ENCODE measurements around the gene BTBD9.
"Not testable (repeated sequence)": the region's sequence is repeated elsewhere in the genome, so short reads cannot be mapped to it uniquely, and the experiment has no call there.

The BTBD9 gene

GRCh38 chr6:38144365-38144945 is 495.3 kb downstream of the BTBD9 start:
- no peak for DNase-seq (ENCODE audit: low spot score)

- DNase-seq (ENCODE audit: low spot score) = no peak
Measured at GRCh38 chr6:38143191-38144150, 496.3 kb downstream of the BTBD9 start.

- no peak for DNase-seq (ENCODE audit: low spot score)
Measured at GRCh38 chr6:38142178-38142902, 497.4 kb downstream of the BTBD9 start.

GRCh38 chr6:38141716-38142115 is 498.0 kb downstream of the BTBD9 start:
- no peak for DNase-seq (ENCODE audit: low spot score)

GRCh38 chr6:38141085-38141484 is 498.6 kb downstream of the BTBD9 start:
- DNase-seq (ENCODE audit: low spot score) = no peak

GRCh38 chr6:38138374-38138773 is 501.4 kb downstream of the BTBD9 start:
- DNase-seq (ENCODE audit: low spot score) = no peak

- no peak for DNase-seq (ENCODE audit: low spot score)
Measured at GRCh38 chr6:38137608-38138265, 502.0 kb downstream of the BTBD9 start.

- no peak for DNase-seq (ENCODE audit: low spot score)
Measured at GRCh38 chr6:38136547-38136946, 503.2 kb downstream of the BTBD9 start.

- no peak for DNase-seq (ENCODE audit: low spot score)
Measured at GRCh38 chr6:38134704-38135088, 505.0 kb downstream of the BTBD9 start.

GRCh38 chr6:38133932-38134703 is 505.6 kb downstream of the BTBD9 start:
- no peak for DNase-seq (ENCODE audit: low spot score)

GRCh38 chr6:38131527-38131965 is 508.2 kb downstream of the BTBD9 start:
- no peak for DNase-seq (ENCODE audit: low spot score)

- no peak for DNase-seq (ENCODE audit: low spot score)
Measured at GRCh38 chr6:38127284-38127683, 512.4 kb downstream of the BTBD9 start.

GRCh38 chr6:38124224-38124926 is 515.4 kb downstream of the BTBD9 start:
- not testable (repeated sequence) for DNase-seq (ENCODE audit: low spot score)

GRCh38 chr6:38119516-38119915 is 520.2 kb downstream of the BTBD9 start:
- DNase-seq (ENCODE audit: low spot score) = no peak

- DNase-seq (ENCODE audit: low spot score) = no peak
Measured at GRCh38 chr6:38118791-38119365, 520.9 kb downstream of the BTBD9 start.
